SK-N-SH (cell line): Measurements from ENCODE around the gene IRF2BP2. TPM values are rescaled to one million over a fixed set of nuclear protein-coding genes. Genes with fewer than 3 reads are reported as not detected.

Experiments
- CTCF ChIA-PET: fragments of 300-600, 350-600 bp; formaldehyde crosslinking; extraction: SDS; loops from one replicate; lab custom pipeline; 2021; lab: Yijun Ruan, JAX
- POLR2A ChIA-PET: fragments of 350-600 bp; sonication (Branson Sonifier 250); formaldehyde crosslinking; extraction: SDS; loops from one replicate; lab custom pipeline; 2020; ENCODE audit warnings: antibody characterized with exemption, inconsistent platforms; lab: Yijun Ruan, JAX
- DNase-seq: peaks from one replicate; pipeline ENCODE4 v3.0.0; 2012
- H2AFZ ChIP-seq: fragments of 200-600 bp; sonication (generic); 2 replicates; pipeline ENCODE4 v1.8.1; 2016; ENCODE audit warnings: antibody characterized with exemption, mild to moderate bottlenecking, low read depth
- H3F3A ChIP-seq: fragments of 200-600 bp; sonication (generic); replicated peaks from 2 replicates; pipeline ENCODE3; 2016; ENCODE audit warnings: antibody characterized with exemption, mild to moderate bottlenecking; ENCODE audit not compliant: insufficient read depth
- H3K27ac ChIP-seq, 2 experiments: fragments of 200-500 bp in 1 of 2; fragments of 200-600 bp in 1 of 2; sonication (Bioruptor generic) in 1 of 2; sonication (generic), shearing (Covaris generic) in 1 of 2; 2 replicates each; pipeline versions ENCODE4 v1.5.1 to v1.6.1; 2014 to 2016; ENCODE audit warnings: low read depth in 2 of 2, inconsistent platforms in 1 of 2, low read length in 1 of 2, mild to moderate bottlenecking in 1 of 2, mixed read lengths in 1 of 2
- H3K27me3 ChIP-seq: fragments of 200-600 bp; sonication (generic), shearing (Covaris generic); 2 replicates; pipeline ENCODE4 v1.6.1; 2016; ENCODE audit warnings: mixed run types; ENCODE audit not compliant: insufficient read depth
- H3K36me3 ChIP-seq, 2 experiments: fragments of 200-500 bp in 1 of 2; fragments of 200-600 bp in 1 of 2; sonication (Bioruptor generic) in 1 of 2; sonication (generic) in 1 of 2; replicated peaks in 1 of 2; 2 replicates each; pipeline versions ENCODE3 to v1.5.1; 2014 to 2016; ENCODE audit warnings: low read length in 1 of 2, mild to moderate bottlenecking in 1 of 2; ENCODE audit not compliant: insufficient read depth in 2 of 2, control insufficient read depth in 1 of 2
- H3K4me1 ChIP-seq, 2 experiments: fragments of 200-500 bp in 1 of 2; fragments of 200-600 bp in 1 of 2; sonication (Bioruptor generic) in 1 of 2; sonication (generic), shearing (Covaris generic) in 1 of 2; 2 replicates each; pipeline versions ENCODE4 v1.5.1 to v1.6.1; 2014 to 2016; ENCODE audit warnings: low read depth in 1 of 2, low read length in 1 of 2, mixed run types in 1 of 2; ENCODE audit not compliant: insufficient read depth in 2 of 2, control insufficient read depth in 1 of 2
- H3K4me2 ChIP-seq: fragments of 200-600 bp; sonication (generic), shearing (Covaris generic); 2 replicates; pipeline ENCODE4 v1.6.1; 2017; ENCODE audit warnings: mixed run types
- H3K4me3 ChIP-seq, 2 experiments: fragments of 200-500 bp in 1 of 2; fragments of 200-600 bp in 1 of 2; sonication (Bioruptor generic) in 1 of 2; sonication (generic), shearing (Covaris generic) in 1 of 2; 2 replicates each; pipeline versions ENCODE4 v1.5.1 to v1.8.1; 2014 to 2016; ENCODE audit warnings: low read depth in 2 of 2, inconsistent platforms in 1 of 2, low read length in 1 of 2, mild to moderate bottlenecking in 1 of 2, mixed read lengths in 1 of 2, moderate library complexity in 1 of 2
- H3K79me2 ChIP-seq: fragments of 200-600 bp; sonication (generic); 2 replicates; pipeline ENCODE4 v1.8.1; 2017; ENCODE audit warnings: mild to moderate bottlenecking; ENCODE audit not compliant: insufficient read depth
- H3K9ac ChIP-seq: fragments of 200-600 bp; sonication (generic); 2 replicates; pipeline ENCODE4 v1.6.1; 2017; ENCODE audit warnings: mixed run types
- H3K9me2 ChIP-seq: fragments of 200-600 bp; sonication (generic); 2 replicates; pipeline ENCODE4 v1.6.1; 2017; ENCODE audit warnings: mixed run types
- H3K9me3 ChIP-seq: fragments of 200-600 bp; sonication (generic); 2 replicates; pipeline ENCODE4 v1.6.1; 2017; ENCODE audit warnings: mixed run types, mild to moderate bottlenecking, moderate library complexity
- H4K20me1 ChIP-seq: fragments of 200-600 bp; sonication (generic); 2 replicates; pipeline ENCODE4 v1.6.1; 2017; ENCODE audit warnings: mild to moderate bottlenecking, mixed run types; ENCODE audit not compliant: insufficient read depth
- ELF1 ChIP-seq: IDR thresholded peaks from 2 replicates; pipeline ENCODE4 v1.4.0; 2012
- EP300 ChIP-seq, 2 experiments: IDR thresholded peaks; 2 replicates each; pipeline versions ENCODE4 v1.4.0 to v1.6.1; 2012; ENCODE audit warnings: borderline replicate concordance in 1 of 2, low read depth in 1 of 2, low read length in 1 of 2
- EZH2phosphoT487 ChIP-seq: fragments of 200-600 bp; sonication (generic); IDR thresholded peaks from 2 replicates; pipeline ENCODE4 v1.6.1; 2017; ENCODE audit warnings: low read depth, mixed run types, mild to moderate bottlenecking, antibody characterized with exemption, moderate library complexity, borderline replicate concordance
- FOSL2 ChIP-seq: IDR thresholded peaks from 2 replicates; pipeline ENCODE4 v1.4.0; 2012; ENCODE audit warnings: low read depth, mild to moderate bottlenecking, moderate library complexity, borderline replicate concordance
- FOXJ3 ChIP-seq: sonication (generic); formaldehyde crosslinking; IDR thresholded peaks from 2 replicates; pipeline ENCODE4 v1.5.1; 2020; ENCODE audit warnings: mild to moderate bottlenecking, missing genetic modification reagents
- FOXM1 ChIP-seq: IDR thresholded peaks from 2 replicates; pipeline ENCODE4 v1.4.0; 2012; ENCODE audit warnings: low read depth, mild to moderate bottlenecking
- GABPA ChIP-seq: IDR thresholded peaks from 2 replicates; pipeline ENCODE4 v1.4.0; 2012; ENCODE audit warnings: low read depth, mild to moderate bottlenecking
- GATA2 ChIP-seq: sonication (generic); formaldehyde crosslinking; IDR thresholded peaks from 2 replicates; pipeline ENCODE4 v1.5.0; 2020; ENCODE audit warnings: mild to moderate bottlenecking, missing genetic modification reagents
- JUND ChIP-seq: IDR thresholded peaks from 2 replicates; pipeline ENCODE4 v1.4.0; 2012
- NFIC ChIP-seq: IDR thresholded peaks from 2 replicates; pipeline ENCODE4 v1.4.0; 2012; ENCODE audit warnings: borderline replicate concordance
- POLR2AphosphoS5 ChIP-seq: IDR thresholded peaks from 2 replicates; pipeline ENCODE4 v1.6.1; 2012; ENCODE audit warnings: low read depth, low read length
- RCOR1 ChIP-seq: fragments of 150-350 bp; IDR thresholded peaks from 2 replicates; pipeline ENCODE4 v1.6.1; 2017; ENCODE audit warnings: antibody characterized with exemption, low read length
- REST ChIP-seq: IDR thresholded peaks from 2 replicates; pipeline ENCODE4 v1.6.1; 2012; ENCODE audit warnings: mild to moderate bottlenecking, low read depth, low read length, moderate library complexity
- TAF1 ChIP-seq: IDR thresholded peaks from 2 replicates; pipeline ENCODE4 v1.6.1; 2012; ENCODE audit warnings: low read depth, mild to moderate bottlenecking, low read length, moderate library complexity, borderline replicate concordance
- TEAD4 ChIP-seq: IDR thresholded peaks from 2 replicates; pipeline ENCODE4 v1.4.0; 2012; ENCODE audit warnings: mild to moderate bottlenecking, borderline replicate concordance; ENCODE audit not compliant: insufficient read depth
- WGBS: methylation state at CpG from one replicate; pipeline ENCODE4 v1.1.6; 2017; ENCODE audit warnings: low lambda C conversion rate; 5-methylcytosine and 5-hydroxymethylcytosine counted together
- polyA plus RNA-seq, 3 experiments: library from polyadenylated mRNA; depleted of rRNA; stranded (reverse); fragments of >200 nt; gene quantifications; 2 replicates each; pipeline ENCODE4 v1.2.3, GENCODE V29; 2012
- TF ChIP-seq, protein P1 (sequence below): IDR thresholded peaks from 2 replicates; pipeline ENCODE4 v1.4.0; 2012; ENCODE audit warnings: low read depth
- TF ChIP-seq, protein P2 (sequence below): fragments of 200-600 bp; sonication (generic); IDR thresholded peaks from 2 replicates; pipeline ENCODE4 v1.6.1; 2017; ENCODE audit warnings: antibody characterized with exemption, mild to moderate bottlenecking, moderate library complexity

Gene IRF2BP2
- polyA plus RNA-seq, 1 of the 3 experiments (the other 2 are of a cell fraction): 73.9 TPM

GRCh38 chr1:234633246-234634003 lies 23.4 kb upstream of the IRF2BP2 start:
- Histone ChIP-seq H3K4me1 (peaks cover 0 to 6% of the 10 kb centered on the region in 2 experiments; a peak in 1 of 4 replicates), H3K4me2 (no peak overlapping the region), H3K27ac (no peak overlapping the region), H3K9me2 (no peaks in the 10 kb centered on the region), H3K9me3 (no peaks in the 10 kb centered on the region), H3K27me3 (no peaks in the 10 kb centered on the region), H2AFZ (no peak overlapping the region), H3K79me2 (no peaks in the 10 kb centered on the region), H3K4me3 (no peak overlapping the region), H3K9ac (no peak overlapping the region), H3K36me3 (no peaks in the 10 kb centered on the region), H3F3A (peaks cover 21% of the 10 kb centered on the region), H4K20me1 (no peaks in the 10 kb centered on the region)
- no peak for DNase-seq
- WGBS: over 99% methylated on average over 6 of the region's 6 CpGs
- CTCF ChIA-PET: interaction anchor here (1.0 kb wide), 1 partner anchor 9 kb away, joined by 3 read pairs; no protein-coding TSS in a partner anchor
- POLR2A ChIA-PET: interaction anchor here (0.9 to 1.6 kb wide), 3 partner anchors 20 to 154 kb away, joined by 3 read pairs; partner anchors contain the start of gene TARBP1
- TF ChIP-seq EP300 (IDR thresholded peaks at IDR 0.05; ENCODE audit: borderline replicate concordance in 1 of 2, low read depth in 1 of 2, low read length in 1 of 2): no peak
- TF ChIP-seq FOXJ3 (CRISPR knock-in tag): no peak
- no peak for TF ChIP-seq GATA2 (CRISPR knock-in tag)
- no peak for TF ChIP-seq FOXM1
- no peak for TF ChIP-seq GABPA
- no peak for TF ChIP-seq FOSL2
- TF ChIP-seq, protein P1, sequence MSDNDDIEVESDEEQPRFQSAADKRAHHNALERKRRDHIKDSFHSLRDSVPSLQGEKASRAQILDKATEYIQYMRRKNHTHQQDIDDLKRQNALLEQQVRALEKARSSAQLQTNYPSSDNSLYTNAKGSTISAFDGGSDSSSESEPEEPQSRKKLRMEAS: no peak
- no peak for TF ChIP-seq EZH2phosphoT487
- TF ChIP-seq, protein P2, sequence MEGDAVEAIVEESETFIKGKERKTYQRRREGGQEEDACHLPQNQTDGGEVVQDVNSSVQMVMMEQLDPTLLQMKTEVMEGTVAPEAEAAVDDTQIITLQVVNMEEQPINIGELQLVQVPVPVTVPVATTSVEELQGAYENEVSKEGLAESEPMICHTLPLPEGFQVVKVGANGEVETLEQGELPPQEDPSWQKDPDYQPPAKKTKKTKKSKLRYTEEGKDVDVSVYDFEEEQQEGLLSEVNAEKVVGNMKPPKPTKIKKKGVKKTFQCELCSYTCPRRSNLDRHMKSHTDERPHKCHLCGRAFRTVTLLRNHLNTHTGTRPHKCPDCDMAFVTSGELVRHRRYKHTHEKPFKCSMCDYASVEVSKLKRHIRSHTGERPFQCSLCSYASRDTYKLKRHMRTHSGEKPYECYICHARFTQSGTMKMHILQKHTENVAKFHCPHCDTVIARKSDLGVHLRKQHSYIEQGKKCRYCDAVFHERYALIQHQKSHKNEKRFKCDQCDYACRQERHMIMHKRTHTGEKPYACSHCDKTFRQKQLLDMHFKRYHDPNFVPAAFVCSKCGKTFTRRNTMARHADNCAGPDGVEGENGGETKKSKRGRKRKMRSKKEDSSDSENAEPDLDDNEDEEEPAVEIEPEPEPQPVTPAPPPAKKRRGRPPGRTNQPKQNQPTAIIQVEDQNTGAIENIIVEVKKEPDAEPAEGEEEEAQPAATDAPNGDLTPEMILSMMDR: no peak
- no peak for TF ChIP-seq TEAD4
- TF ChIP-seq REST: no peak
- TF ChIP-seq JUND: no peak
- no peak for TF ChIP-seq RCOR1
- no peak for TF ChIP-seq NFIC
- no peak for TF ChIP-seq TAF1
- TF ChIP-seq POLR2AphosphoS5: no peak
- TF ChIP-seq ELF1: no peak
